IPS DF 4.7 (cell line): Measurements from ENCODE around the gene VPS8.

ENCODE experiments used
- DNase-seq: peaks from one replicate; pipeline ENCODE4 v3.0.0-alpha.2; 2013; ENCODE audit warnings: low spot score; ENCODE audit errors: extremely low read depth

Gene VPS8

GRCh38 chr3:184811999-184812661 is at the start of gene VPS8:
Gene VPS8, plus strand, starts transcription at chr3:184812166. Its CDS starts 12,467 bp downstream, at chr3:184824633.
- peak; percentile 68 for DNase-seq

- no peak for DNase-seq
Measured at GRCh38 chr3:184764191-184764590, 47.8 kb upstream of the VPS8 start.

GRCh38 chr3:184765047-184765729 is 46.8 kb upstream of the VPS8 start:
- no peak for DNase-seq

GRCh38 chr3:184765730-184766074 is 46.3 kb upstream of the VPS8 start:
- no peak for DNase-seq

- no peak for DNase-seq
Measured at GRCh38 chr3:184766555-184767261, 45.3 kb upstream of the VPS8 start.

GRCh38 chr3:184767377-184767776 is 44.6 kb upstream of the VPS8 start:
- DNase-seq: no peak

GRCh38 chr3:184769382-184770170 is 42.4 kb upstream of the VPS8 start:
- DNase-seq: no peak

GRCh38 chr3:184770541-184770940 is 41.4 kb upstream of the VPS8 start:
- DNase-seq: no peak

- DNase-seq: no peak
Measured at GRCh38 chr3:184771301-184772127, 40.5 kb upstream of the VPS8 start.

- no peak for DNase-seq
Measured at GRCh38 chr3:184772667-184773272, 39.2 kb upstream of the VPS8 start.

- DNase-seq: no peak
Measured at GRCh38 chr3:184773283-184774186, 38.4 kb upstream of the VPS8 start.

GRCh38 chr3:184776916-184777315 is 35.0 kb upstream of the VPS8 start:
- DNase-seq: no peak

GRCh38 chr3:184777566-184778356 is 34.2 kb upstream of the VPS8 start:
- peak; percentile 68 for DNase-seq

GRCh38 chr3:184778426-184779332 is 33.3 kb upstream of the VPS8 start:
- no peak for DNase-seq

- no peak for DNase-seq
Measured at GRCh38 chr3:184780981-184781515, 30.9 kb upstream of the VPS8 start.

- no peak for DNase-seq
Measured at GRCh38 chr3:184781801-184782200, 30.2 kb upstream of the VPS8 start.

GRCh38 chr3:184783319-184783718 is 28.6 kb upstream of the VPS8 start:
- DNase-seq: no peak
